Bronchial epithelial cell (primary cell): ENCODE data around the gene MBOAT2. TPM values are rescaled to one million over a fixed set of nuclear protein-coding genes. Genes with fewer than 3 reads are reported as not detected.

Experiments used
- DNase-seq: peaks from one replicate; pipeline ENCODE4 v3.0.0-alpha.2; 2010; ENCODE audit warnings: low read depth
- FAIRE-seq: peaks from 2 replicates; lab custom pipeline; 2011; peaks lifted over from hg19 to GRCh38; lab: Jason Lieb, UNC
- H3K27me3 ChIP-seq: 2 replicates; pipeline ENCODE4 v1.5.1; 2011; ENCODE audit warnings: low read length; ENCODE audit not compliant: control insufficient read depth, insufficient read depth
- H3K36me3 ChIP-seq: 2 replicates; pipeline ENCODE4 v1.5.1; 2011; ENCODE audit warnings: low read length; ENCODE audit not compliant: control insufficient read depth, insufficient read depth
- H3K4me3 ChIP-seq: 2 replicates; pipeline ENCODE4 v1.5.1; 2011; ENCODE audit warnings: mild to moderate bottlenecking, low read depth, low read length, control low read depth
- CTCF ChIP-seq: IDR thresholded peaks from 2 replicates; pipeline ENCODE4 v1.5.1; 2011; ENCODE audit warnings: mild to moderate bottlenecking, moderate library complexity, low read length, control low read depth, inconsistent platforms; ENCODE audit not compliant: insufficient read depth, severe bottlenecking
- total RNA-seq: library from RNA; depleted of rRNA; stranded (reverse); fragments of >200 nt; gene quantifications from 2 replicates; pipeline ENCODE4 v1.2.1, GENCODE V29; 2014

MBOAT2 gene
- total RNA-seq, 1 donor from 2014 or later, result 145 TPM

- FAIRE-seq (no peak), DNase-seq (no peak)
- no peaks in the 10 kb centered on the region for H3K36me3 ChIP-seq
- no peak for TF ChIP-seq CTCF
- peak overlapping the region; percentile 80 for H3K4me3 ChIP-seq
- H3K27me3 ChIP-seq, result no peaks in the 10 kb centered on the region
These were observed 193 bp downstream of the MBOAT2 start for GRCh38 chr2:9003366-9003615.

- Histone ChIP-seq H3K36me3 (no peaks in the 10 kb centered on the region), H3K27me3 (no peaks in the 10 kb centered on the region), H3K4me3 (peak overlapping the region; percentile 80)
- FAIRE-seq (no peak), DNase-seq (no peak)
- no peak for TF ChIP-seq CTCF
These were observed 683 bp downstream of the MBOAT2 start for GRCh38 chr2:9002637-9003365.

- Histone ChIP-seq H3K27me3 (no peaks in the 10 kb centered on the region), H3K4me3 (peak overlapping the region; percentile 80), H3K36me3 (no peaks in the 10 kb centered on the region)
- DNase-seq (peak; percentile 37), FAIRE-seq (no peak)
- no peak for TF ChIP-seq CTCF
These were observed 1.2 kb downstream of the MBOAT2 start for GRCh38 chr2:9002313-9002636.

- no peak for TF ChIP-seq CTCF
- Histone ChIP-seq H3K36me3 (no peaks in the 10 kb centered on the region), H3K4me3 (peak overlapping the region; percentile 80), H3K27me3 (no peaks in the 10 kb centered on the region)
- FAIRE-seq, result no peak
- DNase-seq, result no peak
These were observed 1.7 kb downstream of the MBOAT2 start for GRCh38 chr2:9001778-9002177.

- no peak for FAIRE-seq
- no peaks in the 10 kb centered on the region for H3K36me3 ChIP-seq
- no peaks in the 10 kb centered on the region for H3K27me3 ChIP-seq
- peak; percentile 88 for DNase-seq
- no peak for TF ChIP-seq CTCF
- H3K4me3 ChIP-seq, result no peak overlapping the region
These were observed 2.3 kb downstream of the MBOAT2 start for GRCh38 chr2:9001229-9001628.

- TF ChIP-seq CTCF, result no peak
- DNase-seq (no peak), FAIRE-seq (no peak)
These were observed 3.0 kb downstream of the MBOAT2 start for GRCh38 chr2:9000442-9000841.

More at GRCh38 chr2:9000442-9000841, 3.0 kb downstream of the MBOAT2 start:
- no peak overlapping the region for H3K4me3 ChIP-seq
- no peaks in the 10 kb centered on the region for H3K27me3 ChIP-seq
- no peaks in the 10 kb centered on the region for H3K36me3 ChIP-seq
